IPS-18a (cell line): ENCODE results near the gene DRC7.
"Not testable (repeated sequence)": the region's sequence is repeated elsewhere in the genome, so short reads cannot be mapped to it uniquely, and the experiment has no call there.

Experiments used
- H3K27ac ChIP-seq: one replicate; pipeline ENCODE4 v1.5.1; 2013; ENCODE audit warnings: low read length
- H3K27me3 ChIP-seq: one replicate; pipeline ENCODE4 v1.6.1; 2013; ENCODE audit warnings: mild to moderate bottlenecking, low read length; ENCODE audit not compliant: control insufficient read depth, insufficient read depth
- H3K36me3 ChIP-seq: one replicate; pipeline ENCODE4 v1.6.1; 2013; ENCODE audit warnings: low read depth, low read length; ENCODE audit not compliant: control insufficient read depth
- H3K4me1 ChIP-seq: one replicate; pipeline ENCODE4 v1.6.1; 2013; ENCODE audit warnings: low read depth, low read length; ENCODE audit not compliant: control insufficient read depth
- H3K4me3 ChIP-seq: one replicate; pipeline ENCODE4 v1.5.1; 2013; ENCODE audit warnings: low read length
- H3K9ac ChIP-seq: one replicate; pipeline ENCODE4 v1.6.1; 2013; ENCODE audit warnings: mild to moderate bottlenecking, low read length, moderate library complexity
- H3K9me3 ChIP-seq: one replicate; pipeline ENCODE4 v1.6.1; 2013; ENCODE audit warnings: low read depth, low read length; ENCODE audit not compliant: control insufficient read depth

DRC7 gene

GRCh38 chr16:57669476-57670162 is 25.0 kb upstream of the DRC7 start:
- no peak overlapping the region for H3K9ac ChIP-seq

GRCh38 chr16:57670196-57670595 is 24.4 kb upstream of the DRC7 start:
- Histone ChIP-seq H3K9ac (no peak overlapping the region), H3K36me3 (no peaks in the 10 kb centered on the region), H3K9me3 (no peaks in the 10 kb centered on the region), H3K4me3 (no peak overlapping the region), H3K27me3 (no peaks in the 10 kb centered on the region), H3K27ac (no peak overlapping the region), H3K4me1 (no peaks in the 10 kb centered on the region)

More at GRCh38 chr16:57669476-57670162, 25.0 kb upstream of the DRC7 start:
- no peaks in the 10 kb centered on the region for H3K9me3 ChIP-seq
- no peak overlapping the region for H3K27ac ChIP-seq
- no peak overlapping the region for H3K4me3 ChIP-seq
- no peaks in the 10 kb centered on the region for H3K27me3 ChIP-seq
- H3K36me3 ChIP-seq: no peaks in the 10 kb centered on the region
- no peaks in the 10 kb centered on the region for H3K4me1 ChIP-seq

DNA sequence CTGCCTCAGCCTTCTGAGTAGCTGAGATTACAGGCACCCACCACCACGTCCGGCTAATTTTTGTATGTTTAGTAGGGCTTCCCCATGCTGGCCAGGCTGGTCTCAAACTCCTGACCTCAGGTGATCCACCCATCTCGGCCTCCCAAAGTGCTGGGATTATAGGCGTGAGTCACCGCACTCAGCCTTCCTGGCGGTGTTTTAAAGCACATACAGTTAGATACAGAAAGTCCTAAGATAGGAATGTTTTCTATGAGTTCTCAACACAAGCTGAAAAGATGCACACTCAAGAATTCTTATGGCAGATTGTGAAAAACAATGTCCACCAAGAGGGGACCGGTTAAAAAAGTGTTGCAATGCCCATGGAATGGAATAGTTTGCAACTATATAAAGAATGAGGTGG is 23.2 kb upstream of the DRC7 start:
- not testable (repeated sequence) for H3K27ac ChIP-seq, H3K36me3 ChIP-seq, H3K9ac ChIP-seq, H3K9me3 ChIP-seq, H3K27me3 ChIP-seq, H3K4me3 ChIP-seq
- H3K4me1 ChIP-seq: peaks cover 11% of the 10 kb centered on the region

DNA sequence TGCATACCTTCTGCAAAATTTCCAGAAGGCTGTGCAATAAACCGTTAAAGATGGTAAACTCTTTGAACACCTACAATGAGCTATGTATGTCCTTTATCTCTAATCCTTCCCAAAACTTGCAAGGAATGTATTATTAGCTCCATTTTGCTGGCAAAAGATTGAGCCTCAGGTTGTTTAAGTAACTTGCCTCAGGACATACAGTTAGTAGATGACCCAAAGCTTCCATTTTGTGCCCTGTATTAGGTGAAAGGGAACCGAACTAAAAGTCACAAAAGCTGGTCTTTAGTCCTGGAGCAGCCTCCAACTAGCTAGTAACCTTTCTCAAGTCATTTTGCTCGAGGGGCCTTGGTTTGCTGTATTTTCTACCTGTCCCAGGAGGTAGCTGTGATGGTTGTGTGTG is 22.2 kb upstream of the DRC7 start:
- no peak overlapping the region for H3K4me3 ChIP-seq
- H3K36me3 ChIP-seq: no peaks in the 10 kb centered on the region
- peaks cover 12% of the 10 kb centered on the region for H3K4me1 ChIP-seq
- H3K27me3 ChIP-seq: no peaks in the 10 kb centered on the region
- H3K9ac ChIP-seq: no peak overlapping the region
- H3K27ac ChIP-seq: no peak overlapping the region
- no peaks in the 10 kb centered on the region for H3K9me3 ChIP-seq

- no peaks in the 10 kb centered on the region for H3K36me3 ChIP-seq
- no peaks in the 10 kb centered on the region for H3K9me3 ChIP-seq
- peaks cover 12% of the 10 kb centered on the region for H3K4me1 ChIP-seq
- H3K9ac ChIP-seq: no peak overlapping the region
- H3K27me3 ChIP-seq: no peaks in the 10 kb centered on the region
- H3K4me3 ChIP-seq: no peak overlapping the region
- no peak overlapping the region for H3K27ac ChIP-seq
These were observed 21.8 kb upstream of the DRC7 start for GRCh38 chr16:57672824-57673223.

DNA sequence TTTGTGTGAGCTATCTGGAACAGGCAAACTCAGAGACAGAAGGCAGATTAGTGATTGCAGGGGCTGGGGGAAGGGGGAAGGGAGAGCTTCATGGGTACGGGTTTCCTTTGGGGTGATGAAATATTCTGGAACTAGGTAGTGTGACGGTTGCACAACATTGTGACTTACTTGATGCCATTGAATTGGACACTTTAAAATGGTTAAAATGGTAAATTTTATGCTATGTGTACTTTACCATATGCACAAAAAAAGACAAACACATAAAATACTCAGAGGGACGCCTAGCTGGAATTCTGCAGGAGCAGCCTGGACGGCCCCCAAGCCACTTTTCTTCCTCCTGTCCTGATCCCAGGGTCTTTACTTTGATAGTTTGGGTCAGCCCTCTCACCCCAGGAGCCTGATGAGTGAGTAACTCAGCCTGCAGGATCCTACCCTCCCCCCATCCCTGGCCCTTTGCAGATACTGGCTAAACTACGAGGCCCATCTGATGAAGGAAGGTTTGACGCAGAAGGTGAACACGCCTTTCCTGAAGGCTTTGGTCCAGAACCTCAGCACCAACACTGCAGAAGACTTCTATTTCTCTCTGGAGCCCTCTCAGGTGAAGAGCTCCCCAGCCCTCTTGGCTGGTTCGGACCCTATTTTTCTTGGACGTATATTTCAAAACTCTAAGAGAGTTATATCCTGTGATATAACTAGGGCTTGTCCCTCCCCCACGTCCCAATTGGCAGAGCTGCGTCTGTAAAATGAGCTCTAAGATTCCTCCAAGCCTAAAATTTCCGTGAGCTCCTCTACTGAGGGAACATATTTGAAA is 18.7 kb upstream of the DRC7 start:
- peak overlapping the region; percentile 8 for H3K4me3 ChIP-seq
- H3K9ac ChIP-seq: no peak overlapping the region

GRCh38 chr16:57676553-57677085 is 18.0 kb upstream of the DRC7 start:
- no peak overlapping the region for H3K4me3 ChIP-seq
- H3K9ac ChIP-seq: no peak overlapping the region
- peaks cover 12% of the 10 kb centered on the region for H3K4me1 ChIP-seq
- H3K27me3 ChIP-seq: no peaks in the 10 kb centered on the region
- no peaks in the 10 kb centered on the region for H3K9me3 ChIP-seq
- H3K27ac ChIP-seq: no peak overlapping the region
- no peaks in the 10 kb centered on the region for H3K36me3 ChIP-seq

More for the DNA sequence above, 18.7 kb upstream of the DRC7 start:
- H3K4me1 ChIP-seq: peaks cover 12% of the 10 kb centered on the region
- no peaks in the 10 kb centered on the region for H3K27me3 ChIP-seq
- H3K27ac ChIP-seq: no peak overlapping the region
- H3K9me3 ChIP-seq: no peaks in the 10 kb centered on the region
- no peaks in the 10 kb centered on the region for H3K36me3 ChIP-seq

GRCh38 chr16:57677622-57678369 is 16.8 kb upstream of the DRC7 start:
- no peaks in the 10 kb centered on the region for H3K9me3 ChIP-seq
- H3K27me3 ChIP-seq: no peaks in the 10 kb centered on the region
- H3K4me3 ChIP-seq: no peak overlapping the region
- no peak overlapping the region for H3K9ac ChIP-seq
- H3K27ac ChIP-seq: no peak overlapping the region
- H3K4me1 ChIP-seq: peaks cover 12% of the 10 kb centered on the region
- H3K36me3 ChIP-seq: no peaks in the 10 kb centered on the region

GRCh38 chr16:57679016-57679415 is 15.6 kb upstream of the DRC7 start:
- Histone ChIP-seq H3K9me3 (no peaks in the 10 kb centered on the region), H3K27ac (no peak overlapping the region), H3K9ac (no peak overlapping the region), H3K4me3 (no peak overlapping the region), H3K36me3 (no peaks in the 10 kb centered on the region), H3K27me3 (no peaks in the 10 kb centered on the region), H3K4me1 (peaks cover 12% of the 10 kb centered on the region)

GRCh38 chr16:57679767-57680482 is 14.7 kb upstream of the DRC7 start:
- Histone ChIP-seq H3K4me1 (peaks cover 12% of the 10 kb centered on the region), H3K9ac (no peak overlapping the region), H3K36me3 (no peaks in the 10 kb centered on the region), H3K27ac (no peak overlapping the region), H3K4me3 (no peak overlapping the region), H3K9me3 (no peaks in the 10 kb centered on the region), H3K27me3 (no peaks in the 10 kb centered on the region)

DNA sequence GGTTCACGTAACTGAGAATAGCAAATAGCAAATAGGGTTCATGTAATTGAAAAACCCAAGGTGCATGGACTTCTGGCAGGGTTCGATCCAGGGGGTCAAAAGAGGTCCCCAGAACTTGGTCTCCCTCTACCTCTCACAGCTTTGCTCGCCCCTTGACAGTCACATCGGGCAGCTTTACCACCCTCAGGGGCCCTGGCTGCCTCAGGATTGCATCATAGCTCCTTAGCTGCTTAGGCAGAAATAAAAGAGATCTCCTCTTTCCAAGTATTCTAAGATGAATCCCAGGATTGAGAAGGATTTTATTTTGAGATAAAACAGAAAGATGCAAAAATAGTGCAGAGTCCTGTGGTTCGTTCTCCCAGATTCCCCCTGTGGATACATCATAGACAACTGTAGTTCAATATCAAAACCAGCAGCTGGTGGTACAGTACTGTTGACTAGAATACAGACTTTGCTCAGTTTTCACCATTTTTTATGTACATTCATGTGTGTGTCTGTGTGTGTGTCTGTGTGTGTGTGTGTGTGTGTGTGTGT is 13.7 kb upstream of the DRC7 start:
- Histone ChIP-seq H3K9me3 (no peaks in the 10 kb centered on the region), H3K27me3 (no peaks in the 10 kb centered on the region), H3K4me3 (no peak overlapping the region), H3K27ac (no peak overlapping the region), H3K4me1 (peaks cover 6% of the 10 kb centered on the region), H3K36me3 (no peaks in the 10 kb centered on the region), H3K9ac (no peak overlapping the region)
